HFF-Myc (cell line): ENCODE results near the gene RPL29.
A peak's percentile ranks its signal among the peaks of the same experiment; 100 is the strongest.

ENCODE experiments used
- DNase-seq: peaks from one replicate; pipeline ENCODE4 v3.0.0-alpha.2; 2011; ENCODE audit warnings: low read depth; ENCODE audit errors: extremely low read depth
- H3K4me3 ChIP-seq: replicated peaks from 2 replicates; pipeline ENCODE4 v1.5.1; 2011; ENCODE audit warnings: low read depth, mild to moderate bottlenecking, control low read depth, low read length
- TF ChIP-seq, protein P1 (sequence below): IDR thresholded peaks from 2 replicates; pipeline ENCODE4 v1.5.1; 2012; ENCODE audit warnings: mild to moderate bottlenecking, low read depth, low read length, control low read depth; ENCODE audit errors: missing control alignments

RPL29 gene

DNA sequence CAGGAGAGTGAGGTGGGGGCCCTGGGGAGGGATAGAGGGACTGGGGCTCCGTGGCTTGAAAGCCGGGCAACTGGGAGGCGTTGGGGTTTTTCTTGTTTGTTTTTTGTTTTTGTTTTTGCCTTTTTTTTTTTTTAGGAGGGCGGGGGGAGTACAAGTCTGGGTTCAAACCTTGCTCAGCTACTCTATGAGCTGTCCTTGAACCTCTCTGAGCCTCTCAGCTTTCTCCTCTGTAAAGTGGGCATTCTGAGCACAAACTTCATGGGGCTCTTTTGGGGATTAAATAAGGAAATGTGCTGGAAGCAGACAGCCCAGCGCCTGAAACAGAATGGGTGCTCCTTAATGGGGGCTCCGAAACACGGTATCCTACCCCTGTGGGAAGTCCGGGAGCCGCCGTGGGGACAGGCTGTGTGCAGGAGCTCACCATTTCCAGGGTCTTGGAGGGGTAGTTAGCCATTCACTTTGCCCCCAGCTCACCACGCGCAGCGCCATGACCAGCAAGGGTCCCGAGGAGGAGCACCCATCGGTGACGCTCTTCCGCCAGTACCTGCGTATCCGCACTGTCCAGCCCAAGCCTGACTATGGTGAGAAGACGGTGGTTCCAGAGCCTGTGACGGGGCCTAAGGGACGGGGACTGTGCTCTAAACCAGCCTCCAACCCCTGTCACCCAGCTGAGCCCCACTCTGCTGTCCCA lies 12.0 kb downstream of the RPL29 start:
- H3K4me3 ChIP-seq: peak overlapping the region; percentile 66
- TF ChIP-seq, protein P1, sequence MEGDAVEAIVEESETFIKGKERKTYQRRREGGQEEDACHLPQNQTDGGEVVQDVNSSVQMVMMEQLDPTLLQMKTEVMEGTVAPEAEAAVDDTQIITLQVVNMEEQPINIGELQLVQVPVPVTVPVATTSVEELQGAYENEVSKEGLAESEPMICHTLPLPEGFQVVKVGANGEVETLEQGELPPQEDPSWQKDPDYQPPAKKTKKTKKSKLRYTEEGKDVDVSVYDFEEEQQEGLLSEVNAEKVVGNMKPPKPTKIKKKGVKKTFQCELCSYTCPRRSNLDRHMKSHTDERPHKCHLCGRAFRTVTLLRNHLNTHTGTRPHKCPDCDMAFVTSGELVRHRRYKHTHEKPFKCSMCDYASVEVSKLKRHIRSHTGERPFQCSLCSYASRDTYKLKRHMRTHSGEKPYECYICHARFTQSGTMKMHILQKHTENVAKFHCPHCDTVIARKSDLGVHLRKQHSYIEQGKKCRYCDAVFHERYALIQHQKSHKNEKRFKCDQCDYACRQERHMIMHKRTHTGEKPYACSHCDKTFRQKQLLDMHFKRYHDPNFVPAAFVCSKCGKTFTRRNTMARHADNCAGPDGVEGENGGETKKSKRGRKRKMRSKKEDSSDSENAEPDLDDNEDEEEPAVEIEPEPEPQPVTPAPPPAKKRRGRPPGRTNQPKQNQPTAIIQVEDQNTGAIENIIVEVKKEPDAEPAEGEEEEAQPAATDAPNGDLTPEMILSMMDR: no peak
- no peak for DNase-seq

- TF ChIP-seq, protein P1: no peak
- DNase-seq: peak; percentile 56
These were observed 12.7 kb downstream of the RPL29 start, which contains the start of gene ACY1 for GRCh38 chr3:51982838-51983577. TSS of gene ACY1 (plus strand) at chr3:51983535. CDS start at chr3:51984065, 530 bp downstream.

GRCh38 chr3:51982352-51982837 lies 13.3 kb downstream of the RPL29 start:
- no peak for DNase-seq

More at GRCh38 chr3:51982838-51983577, 12.7 kb downstream of the RPL29 start, which contains the start of gene ACY1:
- peak within 1 kb of the TSS; percentile 66 for H3K4me3 ChIP-seq

GRCh38 chr3:51980253-51980652 lies 15.4 kb downstream of the RPL29 start:
- no peak overlapping the region for H3K4me3 ChIP-seq
- DNase-seq: no peak
- TF ChIP-seq, protein P1: no peak

More at GRCh38 chr3:51982352-51982837, 13.3 kb downstream of the RPL29 start:
- TF ChIP-seq, protein P1: peak; percentile 66
- H3K4me3 ChIP-seq: peak overlapping the region; percentile 66

GRCh38 chr3:51978143-51978502 lies 17.6 kb downstream of the RPL29 start:
- H3K4me3 ChIP-seq: no peak overlapping the region
- TF ChIP-seq, protein P1: no peak

GRCh38 chr3:51977446-51978142 lies 18.1 kb downstream of the RPL29 start:
- no peak overlapping the region for H3K4me3 ChIP-seq
- TF ChIP-seq, protein P1: no peak

More at GRCh38 chr3:51978143-51978502, 17.6 kb downstream of the RPL29 start:
- no peak for DNase-seq

More at GRCh38 chr3:51977446-51978142, 18.1 kb downstream of the RPL29 start:
- DNase-seq: no peak
